ENCODE measurements around the gene CLK3. TPM values are rescaled to one million over a fixed set of nuclear protein-coding genes. Genes with fewer than 3 reads are reported as not detected.
"Not testable (repeated sequence)": the region's sequence is repeated elsewhere in the genome, so short reads cannot be mapped to it uniquely, and the experiment has no call there.

The CLK3 gene
- polyA plus RNA-seq (ENCODE audit: insufficient read length) = 46.0 TPM

- DNase-seq (ENCODE audit: low read depth) = peak; percentile 80
These were observed at the start of gene CLK3 for GRCh38 chr15:74615508-74616365. Gene CLK3 (plus strand): TSS chr15:74615836. CDS start chr15:74619197, 3,361 bp downstream.

DNA sequence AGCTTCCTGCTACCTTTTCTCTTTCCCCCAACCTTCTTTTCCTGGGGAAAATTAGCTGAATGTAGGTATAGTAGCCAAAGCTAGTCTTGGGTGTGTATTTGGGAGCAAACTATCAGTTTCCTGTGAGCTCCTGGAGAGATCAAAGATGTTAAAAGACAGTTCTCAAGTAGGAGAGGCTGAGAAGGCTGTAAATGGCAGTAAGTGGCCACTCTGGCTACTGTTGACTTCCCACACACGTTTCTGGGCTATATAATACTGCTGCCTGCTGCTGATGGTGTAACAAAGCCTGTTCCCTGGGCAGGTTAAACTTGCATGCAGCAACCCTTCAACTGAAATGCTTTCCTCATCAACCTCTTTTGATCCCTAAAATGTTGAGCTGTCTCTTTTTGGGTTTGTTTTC, 47.0 kb upstream of the CLK3 start:
- no peak for DNase-seq (ENCODE audit: low read depth)

DNA sequence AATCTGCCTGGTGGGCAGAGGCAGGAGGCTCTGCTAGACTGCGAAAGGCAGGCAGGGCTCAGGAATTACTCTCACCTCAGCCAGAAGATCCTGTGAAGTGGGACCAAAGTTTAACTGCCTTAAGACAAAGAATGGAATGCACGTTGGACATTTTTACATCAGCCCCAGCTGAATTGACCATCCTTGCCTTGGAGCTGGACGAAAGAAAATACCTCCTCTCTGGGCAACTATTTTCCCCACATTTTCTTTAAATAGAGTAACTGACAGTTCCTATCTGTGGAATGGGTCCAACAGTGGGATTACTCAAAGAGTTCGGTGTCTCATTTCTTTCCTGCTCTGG, 45.9 kb upstream of the CLK3 start:
- DNase-seq (ENCODE audit: low read depth) = no peak

DNA sequence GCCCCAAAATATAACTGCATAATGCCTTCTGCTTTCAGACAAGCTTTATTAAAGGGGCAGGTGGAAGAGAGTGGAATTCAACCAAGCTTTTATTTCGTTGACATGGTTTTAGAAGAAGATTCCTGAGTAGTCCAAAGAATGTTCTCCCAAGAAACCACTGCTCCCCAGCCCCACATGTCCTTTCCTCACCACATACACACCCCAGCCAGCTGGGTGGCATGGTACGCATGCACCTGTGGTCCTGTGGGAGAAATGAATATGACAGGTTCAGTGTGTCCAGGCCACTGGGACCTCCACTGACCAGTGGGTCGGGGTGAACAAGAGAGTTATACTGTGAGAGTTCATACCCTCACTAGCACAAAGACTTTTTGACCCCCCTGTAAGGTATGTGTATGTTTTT, 44.4 kb upstream of the CLK3 start:
- DNase-seq (ENCODE audit: low read depth) = no peak

DNA sequence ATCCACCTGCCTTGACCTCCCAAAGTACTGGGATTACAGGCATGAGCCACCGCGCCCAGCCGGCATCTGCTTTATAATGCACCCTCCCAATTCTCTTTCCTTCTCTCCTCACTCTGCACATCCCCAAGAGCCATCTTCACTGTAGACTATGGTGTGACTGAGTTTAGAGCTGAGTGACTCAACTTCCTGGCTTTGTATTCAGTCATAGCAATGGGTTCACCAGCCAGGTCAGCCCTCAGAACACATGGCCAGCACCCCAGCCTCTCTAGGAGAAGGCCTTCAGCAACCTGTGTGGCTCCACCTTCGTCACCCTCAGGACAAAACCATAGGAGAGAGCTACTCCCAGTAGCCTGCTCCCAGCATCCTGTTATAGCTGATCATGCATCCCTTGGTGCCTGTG, 41.6 kb upstream of the CLK3 start:
- no peak for DNase-seq (ENCODE audit: low read depth)

DNA sequence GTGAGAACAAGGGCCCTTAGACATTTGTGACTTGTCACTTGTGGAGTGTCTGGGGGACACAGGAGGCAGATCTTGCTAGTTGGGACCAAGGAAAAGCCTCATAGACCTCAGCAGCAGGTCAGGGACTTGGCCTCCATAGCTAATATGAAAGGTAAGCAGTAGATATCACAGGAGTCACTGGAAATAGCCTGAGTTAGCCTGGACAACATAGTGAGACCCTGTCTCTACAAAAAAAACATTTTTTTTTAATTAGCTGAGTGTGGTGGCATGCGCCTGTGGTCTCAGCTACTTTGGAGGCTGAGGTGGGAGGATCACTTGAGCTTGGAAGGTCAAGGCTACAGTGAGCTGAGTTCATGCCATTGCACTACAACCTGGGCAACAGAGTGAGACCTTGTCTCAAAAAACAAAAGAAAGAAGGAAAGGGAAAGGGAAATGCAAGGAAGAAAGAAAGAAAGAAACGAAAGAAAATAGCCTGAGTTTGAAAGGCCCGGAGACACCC, 37.1 kb upstream of the CLK3 start:
- no peak for DNase-seq (ENCODE audit: low read depth)

DNA sequence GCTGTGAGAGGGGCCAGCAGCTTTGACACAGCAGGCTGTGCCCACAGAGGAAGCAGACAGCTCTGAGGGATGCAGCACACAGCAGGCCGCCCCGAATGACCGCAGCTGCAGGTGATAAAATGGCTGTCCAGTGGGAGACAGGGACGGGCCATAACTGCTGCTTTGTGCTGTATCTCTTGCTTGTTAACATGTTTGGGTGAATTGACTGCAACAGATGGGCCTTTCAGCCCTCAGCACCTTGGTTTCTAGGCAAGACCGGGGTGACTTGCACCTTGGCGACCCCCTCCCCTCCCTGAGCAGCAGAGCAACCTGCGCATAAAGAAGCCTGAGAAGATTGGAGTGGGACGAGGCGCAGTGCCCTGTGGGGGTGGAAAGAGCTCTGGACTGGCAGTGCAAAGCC, 36.6 kb upstream of the CLK3 start:
- no peak for DNase-seq (ENCODE audit: low read depth)

GRCh38 chr15:74580538-74581350, 34.9 kb upstream of the CLK3 start:
- DNase-seq (ENCODE audit: low read depth) = no peak

DNA sequence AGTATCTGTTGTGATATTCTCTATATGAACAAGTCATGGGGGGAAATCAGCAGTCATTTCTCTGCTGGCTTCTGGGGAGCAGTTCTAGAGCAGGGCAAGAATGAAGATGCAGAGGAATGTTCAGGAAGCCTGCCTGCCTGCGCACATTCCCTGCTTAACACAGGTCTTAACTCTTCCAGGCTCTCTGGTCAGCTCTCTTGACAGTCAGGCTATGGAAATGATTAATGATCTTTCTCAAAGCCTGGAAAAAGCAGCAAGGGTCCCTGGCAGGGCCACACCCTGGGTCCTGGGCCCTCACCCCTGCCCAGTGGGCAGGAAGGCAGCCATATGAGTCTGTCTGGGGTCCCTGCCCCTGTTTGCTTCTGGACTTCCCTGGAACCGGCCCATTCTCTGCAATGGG, 31.4 kb upstream of the CLK3 start:
- DNase-seq (ENCODE audit: low read depth) = no peak

DNA sequence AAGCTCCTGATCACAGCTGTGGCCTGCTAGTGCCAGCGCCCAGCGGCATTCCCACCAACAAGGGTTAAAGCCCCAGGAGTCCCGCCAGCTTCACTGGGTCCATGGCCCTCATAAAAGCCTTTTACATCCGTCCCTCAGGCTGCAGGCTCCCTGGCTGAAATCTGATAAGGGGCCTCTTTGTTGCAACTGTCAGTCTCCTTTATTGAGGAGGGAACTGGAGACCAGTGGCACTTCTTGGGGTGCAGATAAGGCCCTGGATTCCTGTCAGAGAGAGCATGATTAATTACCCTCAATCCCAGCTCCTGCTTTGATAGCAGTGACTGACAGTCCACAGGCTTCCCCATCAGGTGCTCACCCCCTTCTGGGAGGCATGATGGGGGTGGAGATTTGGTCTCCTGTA, 30.9 kb upstream of the CLK3 start:
- no peak for DNase-seq (ENCODE audit: low read depth)

- DNase-seq (ENCODE audit: low read depth) = no peak
These were observed 30.4 kb upstream of the CLK3 start for GRCh38 chr15:74585191-74585590.

DNA sequence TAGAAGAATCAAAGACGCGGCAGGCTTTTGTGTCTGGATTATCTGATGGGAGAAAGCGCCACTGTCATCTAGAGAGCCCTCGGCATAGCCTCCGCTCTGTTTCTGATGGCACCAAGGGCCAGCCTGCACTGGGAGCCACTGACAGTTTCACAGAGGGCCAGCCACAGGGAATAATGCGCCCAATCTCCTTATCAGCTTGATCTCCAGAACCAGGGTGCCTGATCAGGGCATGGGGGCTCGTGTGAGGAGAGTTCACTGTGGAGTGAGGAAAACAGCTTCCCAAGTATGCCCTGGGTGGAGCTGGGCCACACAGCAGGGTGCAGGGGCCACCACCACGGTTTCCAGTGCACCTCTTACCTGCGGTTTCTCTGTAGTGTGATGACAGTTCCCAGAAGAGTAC, 29.8 kb upstream of the CLK3 start:
- no peak for DNase-seq (ENCODE audit: low read depth)

DNA sequence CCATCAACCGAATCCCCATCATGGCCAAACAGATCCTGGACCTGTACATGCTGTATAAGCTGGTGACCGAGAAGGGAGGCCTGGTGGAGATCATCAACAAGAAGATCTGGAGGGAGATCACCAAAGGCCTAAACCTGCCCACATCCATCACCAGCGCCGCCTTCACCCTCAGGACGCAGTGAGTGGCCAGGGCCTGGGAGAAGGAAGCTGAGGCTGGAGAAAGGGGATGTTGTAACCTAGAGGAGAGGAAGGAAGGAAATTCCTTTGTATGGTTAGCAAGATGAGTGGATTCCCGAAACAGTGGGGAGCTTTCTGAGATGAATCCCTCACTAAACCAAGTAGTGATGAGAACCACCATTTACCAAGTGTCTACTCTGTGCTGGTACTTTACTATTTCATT, 25.8 kb upstream of the CLK3 start:
- no peak for DNase-seq (ENCODE audit: low read depth)

GRCh38 chr15:74592222-74592621, 23.4 kb upstream of the CLK3 start:
- no peak for DNase-seq (ENCODE audit: low read depth)

GRCh38 chr15:74593122-74593521, 22.5 kb upstream of the CLK3 start:
- no peak for DNase-seq (ENCODE audit: low read depth)

DNA sequence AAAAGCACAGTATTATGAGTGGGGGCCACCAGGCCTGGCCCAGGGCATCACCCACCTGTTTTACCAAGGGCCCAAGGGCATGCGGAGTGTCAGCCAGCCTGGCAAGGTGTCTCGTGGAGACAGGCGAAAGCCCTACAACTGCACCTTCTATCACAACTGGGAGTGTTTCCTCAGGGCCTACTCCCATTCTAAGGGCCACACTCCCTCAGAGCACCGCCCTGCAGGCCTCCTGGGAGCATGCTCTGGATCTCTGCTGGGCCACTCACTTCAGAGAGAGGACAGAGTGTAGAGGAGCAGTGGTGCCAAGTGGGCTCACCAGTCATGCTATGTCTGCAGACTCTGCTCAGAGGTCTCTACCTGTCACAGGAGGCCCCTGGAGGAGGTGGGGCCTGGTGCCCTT, 21.2 kb upstream of the CLK3 start:
- DNase-seq (ENCODE audit: low read depth) = no peak

DNA sequence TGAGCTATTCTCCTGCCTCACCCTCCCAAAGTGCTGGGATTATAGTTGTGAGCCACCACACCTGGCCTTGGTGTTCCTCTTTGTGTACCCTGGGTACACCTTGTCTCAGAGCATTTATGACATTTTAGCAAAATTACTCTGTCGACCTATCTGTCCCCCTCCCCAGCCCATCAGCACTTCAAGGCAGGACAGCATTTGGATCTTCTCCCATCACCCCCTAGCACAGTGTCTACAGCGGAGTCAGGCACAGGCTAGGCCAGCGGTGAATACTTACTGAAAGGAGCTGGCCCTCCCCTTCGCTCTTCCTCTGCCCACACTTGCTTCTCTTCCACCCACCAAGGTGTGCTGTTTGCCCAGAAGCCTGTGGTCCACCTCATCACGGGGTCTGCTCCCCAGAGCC, 20.4 kb upstream of the CLK3 start:
- DNase-seq (ENCODE audit: low read depth) = no peak

DNA sequence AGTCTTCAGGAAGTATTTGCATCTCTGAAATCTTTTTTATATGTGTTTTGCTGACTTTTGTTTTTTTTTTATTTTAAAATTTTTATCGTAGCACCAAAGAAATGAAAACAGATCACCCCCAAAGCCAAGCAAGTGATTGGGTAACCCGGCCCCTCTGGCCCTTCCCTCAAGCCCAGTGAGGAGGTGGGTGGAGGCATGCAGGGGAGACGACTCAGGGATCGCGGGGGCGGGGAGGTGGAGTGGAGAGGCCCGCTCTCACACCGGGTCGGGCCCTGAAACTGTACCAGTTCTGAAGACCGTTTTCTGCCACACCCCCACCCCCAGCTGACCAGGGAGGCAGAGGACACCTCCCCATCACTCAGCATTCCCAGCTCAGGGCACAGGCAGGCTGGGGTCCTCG, 18.9 kb upstream of the CLK3 start:
- DNase-seq (ENCODE audit: low read depth) = not testable (repeated sequence)

- not testable (repeated sequence) for DNase-seq (ENCODE audit: low read depth)
These were observed 18.4 kb upstream of the CLK3 start for GRCh38 chr15:74597146-74597705.

GRCh38 chr15:74598126-74598842, 17.4 kb upstream of the CLK3 start:
- DNase-seq (ENCODE audit: low read depth) = peak; percentile 65

DNA sequence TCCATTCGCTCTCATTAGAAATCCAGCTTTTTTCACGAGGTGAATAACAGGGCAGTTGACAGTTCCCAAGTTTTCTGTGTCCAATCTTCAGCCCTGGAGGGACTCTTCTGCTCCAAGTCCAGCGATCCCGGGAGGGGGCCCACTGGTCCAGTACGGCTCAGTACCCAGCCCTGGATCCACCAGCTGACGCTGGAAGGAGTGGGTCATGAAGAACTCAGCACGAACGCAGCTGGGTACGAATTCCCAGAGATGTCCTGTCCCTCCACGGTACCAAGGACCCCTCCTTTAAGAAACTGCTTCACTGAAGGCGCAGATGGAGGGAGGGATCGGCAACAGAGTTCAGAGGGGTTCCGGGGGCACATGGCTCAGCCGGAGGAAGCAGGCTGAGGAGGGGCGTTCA, 16.5 kb upstream of the CLK3 start:
- no peak for DNase-seq (ENCODE audit: low read depth)
